ENCODE data around the gene UPK3A. TPM values are rescaled to one million over a fixed set of nuclear protein-coding genes. Genes with fewer than 3 reads are reported as not detected.

Gene UPK3A
- total and polyA plus RNA-seq, 2 of the 8 experiments (the other 6 are each of a cell fraction or from before 2014, with no cell fraction given), result 0.35 to 1.7 TPM

GRCh38 chr22:45334528-45334927, 49.8 kb downstream of the UPK3A start (continued):
- no peak for TF ChIP-seq CHD7 (IDR thresholded peaks at IDR 0.05; ENCODE audit: insufficient replicate concordance, low read length)
- TF ChIP-seq CEBPB (IDR thresholded peaks at IDR 0.05; ENCODE audit: low read depth, low read length), result no peak
